ENCODE data around the gene ZNF587B.
"Not testable (repeated sequence)": the region's sequence is repeated elsewhere in the genome, so short reads cannot be mapped to it uniquely, and the experiment has no call there.

ZNF587B gene

DNA sequence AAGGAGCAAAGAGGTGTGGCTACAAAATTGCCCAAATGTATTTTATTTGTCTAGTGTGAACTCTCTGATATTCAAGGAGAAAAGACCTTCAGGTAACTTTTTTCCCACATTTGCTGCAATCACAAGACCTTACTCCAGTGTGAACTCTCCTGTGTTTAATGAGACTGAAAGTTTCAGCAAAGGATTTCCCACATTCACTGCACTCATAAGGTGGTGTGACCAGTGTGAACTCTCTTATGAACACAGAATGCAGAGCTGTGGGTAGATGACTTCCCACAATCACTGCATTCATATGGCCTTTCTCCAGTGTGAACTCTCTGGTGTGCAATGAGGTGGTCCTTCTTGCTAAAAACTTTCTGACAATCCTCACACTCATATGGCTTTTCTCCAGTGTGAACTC is 42.4 kb downstream of the ZNF587B start:
- no peak for DNase-seq (ENCODE audit: low spot score)

DNA sequence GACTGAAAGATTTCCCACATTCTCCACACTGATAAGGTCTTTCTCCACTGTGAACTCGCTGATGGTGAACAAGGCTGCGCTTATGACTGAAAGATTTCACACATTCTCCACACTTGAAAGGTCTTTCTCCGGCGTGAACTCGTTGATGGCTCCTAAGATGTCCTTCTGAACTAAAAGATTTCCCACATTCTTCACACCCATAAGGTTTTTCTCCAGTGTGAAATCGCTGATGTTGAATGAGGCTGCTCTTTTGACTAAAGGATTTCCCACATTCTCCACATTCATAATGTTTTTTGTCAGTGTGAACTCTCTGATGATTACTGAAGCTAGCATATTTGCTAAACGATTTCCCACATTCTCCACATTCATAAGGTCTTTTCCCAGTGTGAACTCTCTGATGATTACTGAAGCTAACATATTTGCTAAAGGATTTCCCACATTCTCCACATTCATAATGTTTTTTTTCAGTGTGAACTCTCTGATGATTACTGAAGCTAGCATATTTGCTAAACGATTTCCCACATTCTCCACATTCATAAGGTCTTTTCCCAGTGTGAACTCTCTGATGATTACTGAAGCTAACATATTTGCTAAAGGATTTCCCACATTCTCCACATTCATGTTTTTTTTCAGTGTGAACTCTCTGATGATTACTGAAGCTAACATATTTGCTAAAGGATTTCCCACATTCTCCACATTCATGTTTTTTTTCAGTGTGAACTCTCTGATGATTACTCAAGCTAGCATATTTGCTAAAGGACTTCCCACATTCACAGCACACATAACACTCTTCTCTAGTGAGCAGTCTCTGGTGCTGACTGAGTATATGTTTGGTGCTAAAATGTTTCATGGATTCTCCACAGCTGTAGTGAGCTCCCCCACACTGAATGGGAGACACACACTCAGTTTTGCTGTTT is 44.0 kb downstream of the ZNF587B start:
- not testable (repeated sequence) for DNase-seq (ENCODE audit: low spot score)

DNA sequence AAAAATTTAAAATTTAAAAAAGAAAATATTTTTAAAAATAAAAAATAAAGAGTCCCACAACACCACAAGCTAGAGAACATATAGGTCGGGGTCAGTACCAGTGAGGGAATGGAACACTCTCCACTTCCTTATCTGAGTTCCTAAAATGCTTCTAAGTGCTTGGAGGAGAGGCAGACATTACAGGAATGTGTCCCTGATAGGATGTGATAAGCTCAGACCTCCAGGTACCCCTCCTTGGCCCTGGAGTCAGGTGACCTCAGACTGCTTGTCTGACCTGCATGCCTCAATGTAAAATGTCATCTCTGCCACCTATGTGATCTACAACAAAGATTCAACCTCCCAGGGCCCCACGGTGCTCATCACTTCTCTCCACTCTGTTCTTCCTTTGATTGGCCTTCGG is 55.9 kb downstream of the ZNF587B start:
- no peak for DNase-seq (ENCODE audit: low spot score)

DNA sequence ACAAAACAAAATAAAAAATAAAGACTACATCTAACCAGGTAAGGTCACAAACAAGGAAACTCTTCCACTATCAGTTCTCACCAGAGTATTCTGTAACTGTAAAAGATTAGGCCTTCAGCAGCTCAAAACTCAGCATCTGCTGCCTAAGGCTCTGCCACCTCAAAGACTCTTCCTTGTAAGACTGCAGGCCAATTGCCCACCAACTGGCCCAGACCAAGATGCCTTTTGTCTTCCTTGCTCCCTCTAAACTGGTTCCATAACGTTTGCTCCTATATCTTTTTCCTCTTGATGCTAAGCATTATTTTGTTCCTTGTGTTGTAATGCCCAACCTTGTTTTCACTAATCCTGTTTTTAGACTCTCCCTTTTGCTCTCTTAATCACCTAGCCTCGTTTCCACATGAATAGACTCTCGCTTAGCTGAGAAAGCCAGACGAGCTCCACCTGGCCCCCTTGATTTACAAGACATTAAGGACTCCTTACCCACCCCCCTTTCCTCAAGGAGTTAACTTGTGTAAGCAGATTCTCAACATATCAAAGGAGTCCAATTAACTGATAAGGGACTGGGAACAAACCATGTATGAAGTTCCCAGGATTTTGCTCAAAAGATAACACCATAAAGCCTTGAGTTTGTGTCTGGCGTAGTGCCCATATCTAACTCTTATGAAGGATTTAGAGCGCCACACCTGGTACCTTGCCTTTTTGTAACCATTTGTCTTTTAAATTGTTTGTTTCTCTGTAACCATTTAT is 57.3 kb downstream of the ZNF587B start:
- no peak for DNase-seq (ENCODE audit: low spot score)

DNA sequence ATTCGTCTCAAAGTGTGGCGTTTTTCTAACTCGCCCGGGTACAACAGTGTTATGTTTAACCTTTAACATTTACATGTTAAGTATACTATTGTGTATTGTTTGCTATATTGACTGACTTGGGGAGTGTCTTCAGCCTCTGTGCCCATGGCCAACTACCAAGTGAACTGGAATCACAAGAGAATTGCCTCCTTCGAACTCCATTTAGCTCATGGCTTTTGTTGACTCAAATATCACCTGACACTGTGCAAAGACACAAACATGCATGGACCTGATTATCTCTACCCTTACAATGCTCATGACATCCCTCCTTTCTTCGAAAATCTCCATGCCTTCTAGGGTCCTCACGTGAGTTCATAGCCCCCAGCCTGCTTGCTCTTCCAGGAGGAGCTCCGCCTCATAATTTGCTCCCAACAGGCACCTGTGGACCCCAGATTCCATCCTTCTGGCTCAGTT is 58.0 kb downstream of the ZNF587B start:
- no peak for DNase-seq (ENCODE audit: low spot score)

DNA sequence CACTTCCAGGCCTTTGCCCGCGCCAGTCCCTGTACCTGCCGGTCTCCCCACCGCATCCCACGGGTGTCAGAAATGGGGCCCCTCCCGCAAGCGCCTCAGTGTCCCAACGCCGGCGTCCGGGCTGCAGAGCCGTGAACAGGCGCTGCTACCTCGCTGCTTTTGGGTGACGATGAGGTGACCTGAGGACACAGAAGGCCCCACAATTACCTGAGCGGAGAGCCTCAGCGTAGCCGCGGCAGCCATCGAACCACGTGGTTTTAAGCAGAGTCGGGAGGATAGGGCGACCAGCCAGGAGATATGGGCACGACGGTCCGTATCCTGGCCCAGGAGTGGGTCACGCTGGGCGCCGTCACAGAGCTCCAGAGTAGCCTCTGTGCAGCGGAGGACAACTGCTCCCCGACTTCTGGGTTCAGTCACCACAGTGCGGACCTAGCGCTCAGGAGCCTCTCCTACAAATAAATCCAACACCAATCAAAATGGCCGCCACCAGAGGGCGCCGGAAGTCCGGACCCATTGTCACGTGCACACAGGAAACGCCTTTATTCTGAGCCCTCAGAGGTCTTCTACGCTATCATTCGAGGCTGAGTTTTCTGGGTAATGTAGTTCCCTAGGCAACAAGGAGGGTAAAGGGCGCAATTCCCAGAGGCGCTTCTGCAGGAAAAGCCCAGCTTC is 58.6 kb downstream of the ZNF587B start, which contains the start of gene ZNF814:
ZNF814 (minus strand) TSS at position 478 of the 672 bp plus-strand sequence; CDS start at position 243, 235 bp downstream.
- DNase-seq (ENCODE audit: low spot score), result peak; percentile 88

DNA sequence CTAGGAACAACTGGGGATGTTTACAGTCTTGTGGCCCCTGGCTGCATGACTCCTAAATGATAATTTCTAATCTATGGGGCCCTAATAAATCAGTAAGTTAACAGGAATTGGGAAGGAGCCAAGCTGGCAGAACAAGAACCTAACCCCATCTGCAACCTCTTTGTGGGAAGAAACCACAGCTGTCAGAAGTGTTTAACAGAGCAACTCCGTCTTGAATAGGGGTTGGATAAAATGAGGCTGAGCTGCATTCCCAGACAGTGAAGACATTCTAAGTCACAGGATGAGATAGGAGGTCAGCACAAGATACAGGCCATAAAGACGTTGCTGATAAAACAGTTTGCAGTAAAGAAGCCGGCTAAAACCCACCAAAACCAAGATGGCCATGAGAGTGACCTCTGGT is 60.6 kb downstream of the ZNF587B start:
- not testable (repeated sequence) for DNase-seq (ENCODE audit: low spot score)

All from left forelimb (tissue), 1 donor.